Upper lobe of left lung (tissue), 6 donors: ENCODE measurements around the gene DSC1. TPM values are rescaled to one million over a fixed set of nuclear protein-coding genes. Genes with fewer than 3 reads are reported as not detected.

ENCODE experiments used
- ATAC-seq, 2 donors: fragments of 200-7000 bp; cut with Tn5 transposase; one replicate each; pipeline ENCODE4 v1.9.1; 2022; ENCODE audit warnings: mild to moderate bottlenecking in 2 of 2, moderate library complexity in 2 of 2; ENCODE audit not compliant: low FRiP score in 2 of 2
- DNase-seq, 2 donors: peaks; one replicate each; pipeline ENCODE4 v3.0.0-alpha.2; 2019 to 2020
- H3K27ac ChIP-seq, 4 donors: fragments of 200-600 bp; sonication (generic); one replicate each; pipeline ENCODE4 v1.5.1; 2016 to 2019
- H3K27me3 ChIP-seq, 4 donors: fragments of 200-600 bp; sonication (generic); one replicate each; pipeline ENCODE4 v1.5.1; 2017 to 2019
- H3K36me3 ChIP-seq, 4 donors: fragments of 200-600 bp; sonication (generic); one replicate each; pipeline ENCODE4 v1.5.1; 2016 to 2019
- H3K4me1 ChIP-seq, 4 donors: fragments of 200-600 bp; sonication (generic); one replicate each; pipeline ENCODE4 v1.5.1; 2018 to 2019
- H3K4me3 ChIP-seq, 4 donors: fragments of 200-600 bp; sonication (generic); one replicate each; pipeline ENCODE4 v1.5.1; 2017 to 2019; ENCODE audit warnings: mild to moderate bottlenecking in 2 of 4, moderate library complexity in 1 of 4
- H3K9me3 ChIP-seq, 4 donors: fragments of 200-600 bp; sonication (generic); one replicate each; pipeline ENCODE4 v1.5.1; 2018 to 2019
- EP300 ChIP-seq, 4 donors: sonication (generic); formaldehyde crosslinking; IDR thresholded peaks; one replicate each; pipeline ENCODE4 v1.5.1; 2017; ENCODE audit warnings: antibody characterized with exemption in 4 of 4, control low read depth in 2 of 4
- POLR2A ChIP-seq, 4 donors: fragments of 450-650 bp; IDR thresholded peaks; one replicate each; pipeline ENCODE4 v1.5.1; 2016 to 2017; ENCODE audit warnings: antibody characterized with exemption in 4 of 4, mild to moderate bottlenecking in 2 of 4
- POLR2AphosphoS5 ChIP-seq, 2 donors: sonication (generic); formaldehyde crosslinking; IDR thresholded peaks; one replicate each; pipeline ENCODE4 v1.5.1; 2017; ENCODE audit warnings: antibody characterized with exemption in 2 of 2
- WGBS, 2 donors: methylation state at CpG; one replicate each; pipeline ENCODE4 v1.1.5; 2017 to 2018; 5-methylcytosine and 5-hydroxymethylcytosine counted together
- total RNA-seq, 6 donors: library from RNA; depleted of rRNA in 4 of 6; stranded (reverse); fragments of >200 nt in 4 of 6; gene quantifications; one replicate each; pipeline versions ENCODE4 v1.1.0 to v1.2.1, GENCODE V29; 2016 to 2021
- TF ChIP-seq, protein P1 (sequence below), 6 experiments: fragments of 450-650 bp in 4 of 6; fragments of 200-600 bp in 2 of 6; sonication (generic) in 2 of 6; IDR thresholded peaks; one replicate each; pipeline ENCODE4 v1.5.1; 2016 to 2019; ENCODE audit warnings: antibody characterized with exemption in 6 of 6
- donor health status: DM: no; HTN: no; CAD: no; lungs with moderate emphysema.
- donor health status: DM: no; HTN: yes; CAD: no; lungs with severe emphysema.

DSC1 gene
- total RNA-seq, 6 donors from 2014 or later: not detected

DNA sequence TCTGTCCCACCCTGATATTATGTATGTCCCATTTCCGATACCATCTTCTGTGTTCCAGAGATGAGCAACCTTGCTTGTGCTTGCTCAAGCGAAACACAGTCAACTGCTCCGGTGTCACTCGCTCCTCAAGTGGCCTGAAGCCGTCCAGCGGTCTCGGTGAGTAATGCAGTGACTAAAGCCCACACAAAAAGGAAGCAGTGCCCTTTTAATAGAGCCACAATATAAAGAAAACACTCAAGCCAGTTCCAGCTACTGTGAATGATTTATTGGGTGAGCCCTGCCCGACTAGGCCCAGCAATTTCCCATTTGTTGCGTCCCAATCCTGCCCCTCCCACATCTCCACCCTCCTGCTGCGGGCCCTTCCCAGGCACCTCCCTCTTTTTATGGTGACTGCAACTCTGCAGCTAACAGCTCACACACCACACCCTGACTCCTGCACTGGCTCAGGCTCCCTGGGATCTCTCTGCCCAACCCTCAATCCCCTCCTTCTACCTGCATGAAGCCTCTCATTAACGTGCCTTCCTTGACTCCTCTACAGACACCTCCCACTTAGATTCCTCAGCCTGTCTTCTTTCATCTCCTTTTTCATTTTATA, 44.2 kb upstream of the DSC1 start:
- peak overlapping the region in 1 of 4 donors; percentile 11 for H3K4me3 ChIP-seq
- no peaks in the 10 kb centered on the region for H3K36me3 ChIP-seq
- DNase-seq: peak in 1 of 2 donors; percentile 89

DNA sequence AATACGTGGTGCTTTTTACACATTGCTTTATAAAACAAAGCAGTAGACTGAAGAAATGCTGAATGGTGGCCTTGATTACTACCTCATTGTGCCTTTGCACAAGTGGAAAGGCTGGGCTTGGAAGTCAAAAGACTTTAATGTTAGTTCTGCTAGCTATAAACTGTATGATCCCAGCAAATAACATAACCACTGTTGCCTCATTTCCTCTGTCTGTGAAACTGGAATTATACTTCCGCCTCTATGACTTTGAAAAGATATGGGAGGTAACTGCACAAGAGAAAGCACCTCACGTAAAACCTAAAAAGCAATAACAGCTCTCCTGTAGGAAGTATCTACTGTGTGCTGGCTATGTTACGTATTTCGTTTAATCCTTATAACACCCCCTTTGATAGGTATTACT, 43.4 kb upstream of the DSC1 start:
- peak overlapping the region in 1 of 4 donors; percentile 11 for H3K4me3 ChIP-seq
- no peaks in the 10 kb centered on the region for H3K36me3 ChIP-seq
- H3K27ac ChIP-seq: peak overlapping the region in 2 of 4 donors; percentile 36 to 58
- H3K9me3 ChIP-seq: no peaks in the 10 kb centered on the region
- TF ChIP-seq EP300 (IDR thresholded peaks at IDR 0.05): no peak
- no peak for TF ChIP-seq POLR2AphosphoS5 (IDR thresholded peaks at IDR 0.05)
- TF ChIP-seq, protein P1, sequence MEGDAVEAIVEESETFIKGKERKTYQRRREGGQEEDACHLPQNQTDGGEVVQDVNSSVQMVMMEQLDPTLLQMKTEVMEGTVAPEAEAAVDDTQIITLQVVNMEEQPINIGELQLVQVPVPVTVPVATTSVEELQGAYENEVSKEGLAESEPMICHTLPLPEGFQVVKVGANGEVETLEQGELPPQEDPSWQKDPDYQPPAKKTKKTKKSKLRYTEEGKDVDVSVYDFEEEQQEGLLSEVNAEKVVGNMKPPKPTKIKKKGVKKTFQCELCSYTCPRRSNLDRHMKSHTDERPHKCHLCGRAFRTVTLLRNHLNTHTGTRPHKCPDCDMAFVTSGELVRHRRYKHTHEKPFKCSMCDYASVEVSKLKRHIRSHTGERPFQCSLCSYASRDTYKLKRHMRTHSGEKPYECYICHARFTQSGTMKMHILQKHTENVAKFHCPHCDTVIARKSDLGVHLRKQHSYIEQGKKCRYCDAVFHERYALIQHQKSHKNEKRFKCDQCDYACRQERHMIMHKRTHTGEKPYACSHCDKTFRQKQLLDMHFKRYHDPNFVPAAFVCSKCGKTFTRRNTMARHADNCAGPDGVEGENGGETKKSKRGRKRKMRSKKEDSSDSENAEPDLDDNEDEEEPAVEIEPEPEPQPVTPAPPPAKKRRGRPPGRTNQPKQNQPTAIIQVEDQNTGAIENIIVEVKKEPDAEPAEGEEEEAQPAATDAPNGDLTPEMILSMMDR (IDR thresholded peaks at IDR 0.05): no peak
- no peak for TF ChIP-seq POLR2A (IDR thresholded peaks at IDR 0.05)
- WGBS, 2 donors: 69 to 75% methylated on average over 5 of the region's 5 CpGs
- no peaks in the 10 kb centered on the region for H3K27me3 ChIP-seq
- DNase-seq (no peak), ATAC-seq (peak in 1 of 2 donors; percentile 54)
- peaks cover 3 to 12% (median 6%) of the 10 kb centered on the region in 4 donors for H3K4me1 ChIP-seq

More for the DNA sequence above, 44.2 kb upstream of the DSC1 start:
- no peaks in the 10 kb centered on the region for H3K9me3 ChIP-seq
- peak; percentile 91 to 94 for ATAC-seq
- 8 to 14% methylated on average over 11 of the region's 11 CpGs for WGBS, 2 donors
- H3K27ac ChIP-seq: peak overlapping the region in 2 of 4 donors; percentile 36 to 58
- peaks cover 3 to 12% (median 6%) of the 10 kb centered on the region in 4 donors for H3K4me1 ChIP-seq
- TF ChIP-seq, protein P1 (IDR thresholded peaks at IDR 0.05): peak in 5 of 6 experiments; percentile 32 to 68 (median 46)
- TF ChIP-seq EP300 (IDR thresholded peaks at IDR 0.05) (no peak), POLR2A (IDR thresholded peaks at IDR 0.05) (peak in 2 of 4 donors; percentile 14 to 37), POLR2AphosphoS5 (IDR thresholded peaks at IDR 0.05) (peak in 1 of 2 donors; percentile 32)
- H3K27me3 ChIP-seq: no peaks in the 10 kb centered on the region

- 68 to 70% methylated on average over 2 of the region's 2 CpGs for WGBS, 2 donors
- Histone ChIP-seq H3K4me3 (no peak overlapping the region), H3K27me3 (no peaks in the 10 kb centered on the region), H3K9me3 (no peaks in the 10 kb centered on the region), H3K27ac (no peak overlapping the region), H3K36me3 (no peaks in the 10 kb centered on the region), H3K4me1 (peaks cover 3 to 12% (median 6%) of the 10 kb centered on the region in 4 donors)
- TF ChIP-seq, protein P1 (IDR thresholded peaks at IDR 0.05): no peak
- TF ChIP-seq POLR2A (IDR thresholded peaks at IDR 0.05) (no peak), EP300 (IDR thresholded peaks at IDR 0.05) (no peak), POLR2AphosphoS5 (IDR thresholded peaks at IDR 0.05) (no peak)
- ATAC-seq: no peak
- DNase-seq: no peak
Observed at GRCh38 chr18:31205273-31205672, 42.6 kb upstream of the DSC1 start.

DNA sequence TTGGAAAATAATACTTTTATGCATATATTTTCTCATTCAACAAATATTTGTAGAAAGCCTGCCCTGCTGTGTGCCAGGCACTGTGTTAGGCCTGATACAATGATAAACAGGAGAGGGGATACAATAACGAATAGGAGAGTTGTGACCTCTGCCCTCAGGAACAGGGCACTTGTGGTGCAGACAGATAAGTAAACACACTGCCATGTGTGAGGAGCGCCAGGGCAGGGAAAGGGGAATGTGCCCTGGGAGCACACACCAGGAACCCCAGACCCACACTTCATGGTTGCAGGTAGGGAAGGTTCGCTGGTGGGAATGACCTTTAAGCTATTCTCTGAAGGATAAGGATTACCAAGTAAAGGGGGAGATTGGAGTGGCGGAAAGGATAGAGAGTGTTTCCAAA, 42.2 kb upstream of the DSC1 start:
- Histone ChIP-seq H3K36me3 (no peaks in the 10 kb centered on the region), H3K9me3 (no peaks in the 10 kb centered on the region), H3K27me3 (no peaks in the 10 kb centered on the region), H3K27ac (no peak overlapping the region), H3K4me3 (no peak overlapping the region), H3K4me1 (peaks cover 3 to 12% (median 6%) of the 10 kb centered on the region in 4 donors)
- TF ChIP-seq POLR2AphosphoS5 (IDR thresholded peaks at IDR 0.05) (no peak), POLR2A (IDR thresholded peaks at IDR 0.05) (no peak), EP300 (IDR thresholded peaks at IDR 0.05) (no peak)
- TF ChIP-seq, protein P1 (IDR thresholded peaks at IDR 0.05): no peak
- no peak for DNase-seq
- ATAC-seq: no peak
- 77 to 82% methylated on average over 4 of the region's 4 CpGs for WGBS, 2 donors

DNA sequence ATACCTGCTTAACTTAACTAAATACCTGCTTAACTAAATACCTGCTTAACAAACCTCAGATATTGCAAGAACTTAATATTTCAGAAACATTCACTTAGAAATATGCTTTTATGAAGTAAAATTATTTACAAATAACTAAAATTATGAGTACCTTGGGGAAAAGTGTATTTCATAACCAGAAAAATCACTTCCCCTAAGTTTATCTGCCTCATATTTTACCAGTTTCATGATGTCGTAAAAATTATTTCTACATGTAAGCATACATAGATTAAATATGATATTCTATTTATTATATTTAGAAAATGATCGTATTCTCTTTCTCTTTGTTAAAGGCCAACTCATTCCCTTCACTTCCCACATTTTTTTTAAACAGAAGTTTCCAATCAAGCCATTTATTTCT, 41.5 kb upstream of the DSC1 start:
- Histone ChIP-seq H3K9me3 (no peaks in the 10 kb centered on the region), H3K4me3 (no peak overlapping the region), H3K27ac (no peak overlapping the region), H3K36me3 (no peaks in the 10 kb centered on the region), H3K4me1 (peaks cover 3 to 14% (median 9%) of the 10 kb centered on the region in 4 donors), H3K27me3 (no peaks in the 10 kb centered on the region)
- no peak for TF ChIP-seq EP300 (IDR thresholded peaks at IDR 0.05)
- no peak for TF ChIP-seq POLR2AphosphoS5 (IDR thresholded peaks at IDR 0.05)
- TF ChIP-seq POLR2A (IDR thresholded peaks at IDR 0.05): no peak
- TF ChIP-seq, protein P1 (IDR thresholded peaks at IDR 0.05): no peak
- ATAC-seq (no peak), DNase-seq (no peak)
- 76 to 78% methylated on average over 2 of the region's 2 CpGs for WGBS, 2 donors
